GM21390 (cell line): ENCODE measurements around the gene BTNL9.
"Not testable (repeated sequence)": the region's sequence is repeated elsewhere in the genome, so short reads cannot be mapped to it uniquely, and the experiment has no call there.

Experiments
- ATAC-seq: cut with Tn5 transposase; IDR thresholded peaks from one replicate; pipeline ENCODE4 v1.9.1; 2021; ENCODE audit not compliant: unreplicated experiment

BTNL9 gene

GRCh38 chr5:181039931-181040630 is at the start of gene BTNL9:
BTNL9 (plus strand) TSS chr5:181040266; CDS start chr5:181045490, 5,224 bp downstream.
- no peak for ATAC-seq

DNA sequence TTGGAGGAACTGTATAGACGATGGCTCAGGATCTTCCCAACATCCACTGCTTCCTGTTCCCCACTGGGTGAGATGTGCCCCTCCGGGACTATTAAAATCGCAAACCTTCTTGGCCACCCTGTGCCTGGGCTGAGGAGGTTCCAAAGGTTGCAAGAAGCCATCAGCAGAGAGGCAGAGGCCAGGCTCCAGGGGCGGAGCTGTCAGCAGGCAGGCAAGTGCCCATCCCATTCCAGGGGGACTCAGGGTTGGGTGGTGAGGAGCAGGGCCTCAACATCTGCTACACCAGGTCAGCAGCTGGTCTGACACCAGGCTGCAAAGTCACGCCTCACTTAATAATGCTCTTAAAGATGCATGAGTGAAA is 49.2 kb upstream of the BTNL9 start:
- ATAC-seq: no peak

DNA sequence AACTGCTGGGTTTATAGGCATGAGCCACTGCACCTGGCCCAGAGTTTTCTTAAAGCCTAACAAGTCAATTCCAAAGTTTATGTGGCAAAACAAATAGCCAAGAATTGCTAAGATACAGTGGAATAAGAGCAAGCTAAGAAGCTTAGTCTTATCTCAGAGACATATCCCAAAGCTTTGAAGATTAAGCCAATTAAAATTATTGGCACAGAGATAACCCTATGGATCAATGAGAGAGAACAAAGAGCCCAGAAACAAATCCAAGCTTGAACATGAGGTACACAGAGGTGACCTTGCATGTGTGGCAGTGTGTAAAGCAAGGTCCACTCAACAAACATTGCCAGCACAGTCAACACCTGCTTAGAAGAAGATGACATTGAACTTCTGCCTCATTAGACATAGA is 38.1 kb upstream of the BTNL9 start:
- no peak for ATAC-seq

DNA sequence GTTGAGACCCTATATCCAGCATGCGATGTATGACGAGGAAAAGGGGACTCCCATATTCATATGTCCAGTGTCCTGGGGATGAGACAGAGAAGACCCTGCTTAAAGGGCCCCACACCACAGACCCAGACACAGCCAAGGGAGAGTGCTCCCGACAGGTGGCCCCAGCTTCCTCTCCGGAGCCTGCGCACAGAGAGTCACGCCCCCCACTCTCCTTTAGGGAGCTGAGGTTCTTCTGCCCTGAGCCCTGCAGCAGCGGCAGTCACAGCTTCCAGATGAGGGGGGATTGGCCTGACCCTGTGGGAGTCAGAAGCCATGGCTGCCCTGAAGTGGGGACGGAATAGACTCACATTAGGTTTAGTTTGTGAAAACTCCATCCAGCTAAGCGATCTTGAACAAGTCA is 34.3 kb upstream of the BTNL9 start:
- no peak for ATAC-seq

GRCh38 chr5:181008136-181008535 is 31.9 kb upstream of the BTNL9 start:
- ATAC-seq: no peak

DNA sequence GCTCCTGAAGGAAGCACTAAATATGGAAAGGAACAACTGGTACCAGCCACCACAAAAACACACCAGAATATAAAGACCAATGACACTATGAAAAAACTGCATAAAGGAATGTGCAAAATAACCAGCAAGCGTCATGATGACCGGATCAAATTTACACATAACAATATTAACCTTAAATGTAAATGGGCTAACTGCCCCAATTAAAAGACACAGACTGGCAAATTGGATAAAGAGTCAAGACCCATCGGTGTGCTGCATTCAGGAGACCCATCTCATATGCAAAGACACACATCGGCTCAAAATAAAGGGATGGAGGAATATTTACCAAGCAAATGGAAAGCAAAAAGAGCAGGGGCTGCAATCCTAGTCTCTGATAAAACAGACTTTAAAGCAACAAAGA is 30.0 kb upstream of the BTNL9 start:
- not testable (repeated sequence) for ATAC-seq

DNA sequence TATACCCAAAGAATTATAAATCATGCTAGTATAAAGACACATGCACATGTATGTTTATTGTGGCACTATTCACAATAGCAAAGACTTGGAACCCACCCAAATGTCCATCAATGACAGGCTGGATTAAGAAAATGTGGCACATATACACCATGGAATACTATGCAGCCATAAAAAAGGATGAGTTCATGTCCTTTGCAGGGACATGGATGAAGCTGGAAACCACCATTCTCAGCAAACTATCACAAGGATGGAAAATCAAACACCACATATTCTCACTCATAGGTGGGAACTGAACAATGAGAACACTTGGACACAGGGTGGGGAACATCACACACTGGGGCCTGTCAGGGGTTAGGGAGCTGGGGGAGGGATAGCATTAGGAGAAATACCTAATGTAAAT is 25.4 kb upstream of the BTNL9 start:
- not testable (repeated sequence) for ATAC-seq

DNA sequence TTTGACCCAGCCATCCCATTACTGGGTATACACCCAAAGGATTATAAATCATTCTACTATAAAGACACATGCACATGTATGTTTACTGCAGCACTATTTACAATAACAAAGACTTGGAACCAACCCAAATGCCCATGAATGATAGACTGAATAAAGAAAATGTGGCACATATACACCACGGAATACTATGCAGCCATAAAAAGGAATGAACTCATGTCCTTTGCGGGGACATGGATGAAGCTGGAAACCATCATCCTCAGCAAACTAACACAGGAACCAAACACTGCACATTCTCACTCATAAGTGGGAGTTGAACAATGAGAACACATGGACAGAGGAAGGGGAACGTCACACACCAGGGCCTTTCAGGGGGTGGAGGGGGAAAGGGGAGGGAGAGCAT is 22.6 kb upstream of the BTNL9 start:
- ATAC-seq: not testable (repeated sequence)

DNA sequence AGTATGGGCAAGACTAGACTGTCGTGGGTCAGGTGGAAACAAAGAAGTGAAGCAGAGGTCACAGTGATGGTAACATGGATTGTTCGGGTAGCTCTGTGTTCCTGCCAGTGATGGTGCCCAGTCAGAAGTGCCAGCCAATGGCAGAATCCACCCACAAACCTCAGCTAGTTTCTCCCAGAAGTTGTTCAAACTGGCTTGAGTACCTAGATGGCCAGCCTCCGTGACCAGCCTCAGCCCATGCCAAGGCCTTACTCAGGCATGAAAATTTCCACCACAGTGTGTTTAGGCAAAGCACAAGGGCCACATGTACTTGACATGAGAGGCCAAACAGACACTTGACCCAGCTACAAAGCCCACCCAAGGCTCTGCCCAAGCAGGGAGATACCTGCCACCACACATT is 19.4 kb upstream of the BTNL9 start:
- no peak for ATAC-seq

DNA sequence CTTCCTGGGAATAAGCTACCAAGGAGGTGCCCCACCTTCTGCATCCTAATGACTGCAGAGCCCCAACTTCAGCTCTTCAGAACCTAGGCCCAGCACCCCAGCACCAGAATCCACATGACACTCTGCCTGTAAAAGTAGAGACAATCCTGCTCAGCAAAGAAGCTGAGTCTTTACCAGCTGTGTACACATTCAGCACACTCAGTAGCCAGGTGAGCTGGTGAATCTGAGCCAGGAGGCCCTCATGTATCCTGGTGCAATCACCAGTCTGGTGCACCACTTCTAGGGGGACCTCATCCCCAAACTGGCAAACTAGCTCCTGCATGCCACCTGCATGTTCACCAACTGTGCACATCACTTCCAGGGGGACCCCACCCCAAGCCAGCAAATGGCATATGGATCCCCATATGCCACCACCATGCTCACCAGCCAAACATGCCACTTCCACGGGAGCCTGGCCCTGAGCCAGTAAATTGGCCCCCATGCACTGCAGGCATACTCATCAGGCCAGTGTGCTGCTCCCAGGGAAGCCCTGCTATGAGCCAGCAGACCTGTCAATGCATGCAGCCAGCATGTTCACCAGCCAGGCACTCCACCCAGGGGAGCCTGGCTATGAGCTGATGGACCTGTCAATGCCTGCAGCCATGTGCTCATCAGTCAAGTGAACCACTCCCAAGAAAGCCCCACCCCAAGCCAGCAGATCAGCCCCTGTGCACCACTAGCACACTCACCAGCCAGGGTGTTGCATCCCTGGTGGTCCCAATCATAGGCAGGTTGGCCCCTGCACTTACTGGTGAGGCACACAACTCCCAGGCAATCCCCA is 15.6 kb upstream of the BTNL9 start:
- no peak for ATAC-seq

- ATAC-seq: no peak
These were observed 12.5 kb upstream of the BTNL9 start for GRCh38 chr5:181027452-181028031.

GRCh38 chr5:181028032-181028819 is 11.8 kb upstream of the BTNL9 start:
- no peak for ATAC-seq

- no peak for ATAC-seq
These were observed 8.3 kb upstream of the BTNL9 start for GRCh38 chr5:181031716-181032115.

GRCh38 chr5:181035991-181036815 is 3.9 kb upstream of the BTNL9 start:
- ATAC-seq: no peak

GRCh38 chr5:181036816-181037364 is 3.2 kb upstream of the BTNL9 start:
- no peak for ATAC-seq

DNA sequence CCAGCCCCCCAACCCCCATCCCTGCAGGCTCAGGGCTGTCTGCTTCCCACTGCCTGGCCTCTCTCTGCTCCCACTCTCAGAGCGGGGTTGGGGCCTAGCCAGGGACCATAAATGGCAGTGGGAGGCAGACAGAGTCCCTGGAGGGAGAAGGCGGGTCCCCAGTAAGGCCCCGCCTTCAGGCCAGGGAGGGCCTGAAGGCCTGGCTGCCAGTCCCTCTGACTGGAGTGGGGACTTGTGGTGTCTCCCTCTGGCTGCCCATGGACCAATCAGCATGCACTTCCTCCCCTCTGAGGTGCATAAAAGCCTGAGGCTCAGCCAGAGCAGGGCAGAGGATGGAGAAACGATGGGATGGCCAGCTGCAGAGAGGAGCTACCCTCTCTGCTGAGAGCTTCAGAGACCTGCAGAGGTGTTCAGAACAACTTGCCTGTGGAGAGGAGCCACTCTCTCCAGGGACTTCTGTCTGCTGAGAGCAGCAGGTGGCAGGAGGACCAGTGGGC is 2.7 kb upstream of the BTNL9 start:
- no peak for ATAC-seq

DNA sequence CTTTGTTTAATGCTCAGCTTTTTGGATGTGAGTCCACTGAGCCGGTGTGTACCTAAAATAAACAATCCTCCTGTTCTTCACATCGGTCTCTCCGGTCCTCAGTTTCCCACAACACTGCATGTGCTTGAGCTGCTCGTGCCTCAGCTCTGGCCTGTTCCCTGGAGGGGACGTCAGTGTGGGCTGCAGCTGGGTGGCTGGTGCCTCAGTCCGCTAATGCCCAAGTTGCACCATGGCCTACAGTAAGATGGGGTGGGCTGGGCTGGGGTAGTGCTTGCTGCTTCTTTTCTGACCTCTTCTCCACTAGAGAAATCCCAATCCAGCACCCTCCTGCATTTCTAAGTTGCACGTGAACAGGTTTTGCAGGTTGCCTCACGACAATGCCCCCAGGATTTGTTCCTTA is 595 bp upstream of the BTNL9 start:
- no peak for ATAC-seq

DNA sequence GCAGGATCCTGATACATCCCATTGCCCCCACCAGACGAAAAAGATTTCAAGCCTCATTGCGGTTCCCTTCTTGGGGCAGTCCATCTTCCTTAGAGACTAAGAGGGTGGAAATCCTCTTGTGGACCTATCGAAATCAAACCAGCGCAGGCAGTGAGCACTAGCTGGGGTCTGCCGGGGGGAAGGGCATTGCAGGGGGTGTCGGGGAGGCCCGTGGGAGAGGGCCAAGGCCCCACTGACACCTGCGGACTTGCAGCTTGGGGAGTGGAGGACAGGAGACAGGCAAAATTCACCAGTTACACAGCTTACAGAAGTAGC is 522 bp downstream of the BTNL9 start:
- ATAC-seq: no peak

GRCh38 chr5:181041043-181041442 is 977 bp downstream of the BTNL9 start:
- no peak for ATAC-seq

DNA sequence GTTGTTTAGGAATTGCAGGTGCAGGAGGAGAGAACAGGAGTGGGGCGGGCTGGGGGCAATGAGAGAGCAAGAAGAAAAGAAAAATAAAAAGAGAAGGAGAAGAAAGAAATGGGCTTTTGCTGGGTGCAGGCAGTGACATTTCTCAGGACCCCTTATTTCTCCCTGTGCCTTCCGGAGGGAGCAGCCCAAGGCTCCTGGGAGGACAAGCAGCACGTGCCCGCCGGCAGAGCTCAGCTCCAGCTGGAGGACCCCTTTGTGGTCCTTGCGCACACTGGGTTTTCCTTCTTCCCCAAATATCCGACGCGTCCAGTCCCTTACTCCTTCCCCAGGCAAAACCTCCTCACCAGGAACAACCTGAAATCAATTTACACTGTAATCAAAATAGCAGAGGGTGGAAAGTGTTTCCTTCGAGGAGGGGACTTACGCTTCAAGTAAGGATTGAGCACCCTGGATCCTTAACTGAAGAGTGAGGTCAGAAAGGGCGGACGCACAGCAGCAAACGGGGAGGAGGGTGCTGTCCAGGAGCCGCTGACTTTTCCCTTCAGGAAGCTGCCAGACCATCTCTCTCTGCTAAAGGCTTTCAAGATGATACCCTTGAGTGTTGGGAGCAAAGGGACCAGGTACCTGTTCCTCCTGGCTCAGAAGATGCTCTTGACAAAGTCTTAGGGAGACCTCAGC is 2.1 kb downstream of the BTNL9 start:
- no peak for ATAC-seq
